Fibroblast of skin of abdomen (primary cell): ENCODE results near the gene SAMD4A.
A peak's percentile ranks its signal among the peaks of the same experiment; 100 is the strongest.

Experiments used
- DNase-seq: peaks from one replicate; pipeline ENCODE4 v3.0.0-alpha.2; 2013

Gene SAMD4A

DNA sequence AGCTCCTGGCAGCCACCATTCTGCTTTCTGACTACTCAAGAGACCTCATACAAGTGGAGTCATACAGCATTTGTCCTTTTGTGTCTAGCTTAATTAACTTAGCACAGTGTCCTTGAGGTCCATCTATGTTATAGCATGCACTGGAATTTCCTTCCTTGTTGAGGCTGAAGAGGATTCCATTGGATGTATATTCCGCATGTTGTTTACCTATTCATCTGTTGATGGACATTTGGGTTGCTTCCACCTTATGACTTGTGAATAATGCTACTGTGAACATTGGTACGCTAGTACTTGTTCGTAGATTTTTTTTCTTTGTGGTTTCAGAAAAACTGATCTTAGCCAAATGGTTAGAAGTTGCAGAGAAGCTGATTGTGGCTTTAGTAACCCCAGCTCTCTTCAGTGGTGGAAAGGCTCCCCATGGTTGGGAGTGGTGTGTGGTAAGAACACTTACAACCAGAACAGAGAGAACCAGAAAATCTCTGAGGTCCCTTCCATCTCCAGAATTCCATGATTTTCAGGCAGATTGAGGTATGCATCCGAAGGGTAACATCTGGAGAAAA is 118.4 kb downstream of the SAMD4A start:
- no peak for DNase-seq

- DNase-seq, result peak; percentile 85
Observed at GRCh38 chr14:54686219-54686870, 119.4 kb downstream of the SAMD4A start.

GRCh38 chr14:54686871-54687749 is 120.2 kb downstream of the SAMD4A start:
- no peak for DNase-seq

DNA sequence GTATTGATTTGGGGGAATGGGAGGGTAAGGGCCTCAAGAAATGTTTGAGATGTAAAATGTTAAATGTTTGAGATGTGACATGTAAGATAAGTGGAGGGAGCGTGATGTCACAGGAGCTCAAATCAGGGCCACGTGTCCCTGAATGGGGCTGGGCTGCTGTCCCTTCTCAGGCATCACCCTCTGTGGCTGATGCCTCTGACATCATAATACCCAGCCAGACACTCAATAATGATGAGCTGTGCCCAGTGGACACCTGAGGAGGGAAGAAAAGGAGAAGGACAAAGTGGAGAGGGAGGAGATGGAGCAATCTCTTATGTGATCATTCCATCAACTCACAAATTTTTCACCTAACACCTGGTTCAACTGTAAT is 120.8 kb downstream of the SAMD4A start:
- DNase-seq, result no peak

DNA sequence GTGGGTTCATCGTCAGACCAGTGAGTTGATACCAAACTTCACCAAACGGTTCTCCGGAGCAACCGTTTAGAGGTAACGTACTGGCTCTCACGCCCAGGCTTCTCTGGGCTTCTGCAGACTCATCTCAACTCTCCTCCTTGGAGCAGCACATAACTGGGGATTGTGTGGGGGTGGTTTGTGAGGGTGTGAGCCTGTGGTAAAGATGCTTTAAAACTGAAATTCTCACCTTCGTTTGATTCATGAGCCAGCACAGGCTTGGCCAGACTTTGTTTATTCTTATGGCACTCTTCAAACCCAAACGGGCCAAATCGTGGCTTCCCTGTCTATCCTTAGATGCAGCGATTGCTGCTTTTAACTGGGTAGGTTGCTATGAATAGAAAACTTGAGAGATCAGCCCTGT is 121.3 kb downstream of the SAMD4A start:
- DNase-seq, result no peak

GRCh38 chr14:54689928-54690327 is 123.0 kb downstream of the SAMD4A start:
- DNase-seq, result no peak

- no peak for DNase-seq
Observed at GRCh38 chr14:54690887-54691286, 124.0 kb downstream of the SAMD4A start.

DNA sequence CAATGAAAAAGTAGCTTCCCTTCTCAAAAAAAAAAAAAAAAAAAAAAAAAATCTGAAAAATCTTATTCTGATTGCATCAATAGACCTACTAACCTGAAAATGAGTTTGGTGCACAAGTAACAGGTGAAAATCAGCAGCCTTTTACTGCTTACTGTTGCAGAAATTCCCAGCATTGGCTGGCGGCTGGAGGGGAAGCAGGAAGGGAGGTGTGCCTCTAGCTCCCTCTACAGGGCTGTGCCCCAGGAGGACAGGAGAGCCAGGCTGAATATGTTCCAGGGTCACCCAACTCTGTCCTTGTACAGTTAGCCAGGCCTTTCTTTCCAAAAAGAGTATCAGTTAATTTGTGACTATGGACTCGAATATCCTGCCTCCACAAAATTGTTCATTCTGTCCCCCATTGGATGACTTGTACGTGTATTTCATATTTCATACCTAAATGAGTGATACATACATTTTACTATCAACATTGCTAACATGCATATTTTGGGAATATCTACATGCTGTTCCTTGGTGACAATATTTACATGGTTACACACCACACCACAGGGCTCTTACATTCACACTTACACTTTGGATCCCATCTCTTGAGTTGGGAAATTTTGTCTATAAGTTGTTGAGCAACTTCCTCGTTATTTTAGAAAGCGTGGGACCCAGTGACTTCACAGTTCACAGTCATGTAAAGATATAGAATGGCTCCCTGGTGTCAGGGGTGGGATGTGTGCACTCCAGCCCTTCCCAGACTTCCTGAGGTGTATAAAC is 124.8 kb downstream of the SAMD4A start:
- peak; percentile 62 for DNase-seq

- DNase-seq, result peak; percentile 35
Observed at GRCh38 chr14:54692284-54692772, 125.4 kb downstream of the SAMD4A start.

DNA sequence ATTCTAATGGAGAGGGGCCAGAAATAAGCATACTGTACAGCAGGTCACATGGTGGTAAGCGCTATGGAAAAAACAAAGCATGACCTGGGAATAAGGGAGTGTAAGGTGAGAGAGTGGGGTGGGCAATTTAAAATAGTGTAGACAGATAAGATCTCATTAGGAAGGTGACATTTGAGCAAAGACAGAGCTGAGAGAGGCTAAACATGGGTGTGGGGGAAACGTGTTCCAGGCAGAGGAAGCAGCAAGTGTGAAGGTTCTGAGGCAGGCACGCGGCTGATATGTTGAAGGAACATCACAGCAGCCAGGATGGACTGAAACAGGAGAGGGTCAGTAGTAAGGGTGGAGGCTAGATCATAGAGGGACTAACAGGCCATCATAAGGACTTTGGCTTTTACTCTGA is 126.8 kb downstream of the SAMD4A start:
- DNase-seq, result no peak

DNA sequence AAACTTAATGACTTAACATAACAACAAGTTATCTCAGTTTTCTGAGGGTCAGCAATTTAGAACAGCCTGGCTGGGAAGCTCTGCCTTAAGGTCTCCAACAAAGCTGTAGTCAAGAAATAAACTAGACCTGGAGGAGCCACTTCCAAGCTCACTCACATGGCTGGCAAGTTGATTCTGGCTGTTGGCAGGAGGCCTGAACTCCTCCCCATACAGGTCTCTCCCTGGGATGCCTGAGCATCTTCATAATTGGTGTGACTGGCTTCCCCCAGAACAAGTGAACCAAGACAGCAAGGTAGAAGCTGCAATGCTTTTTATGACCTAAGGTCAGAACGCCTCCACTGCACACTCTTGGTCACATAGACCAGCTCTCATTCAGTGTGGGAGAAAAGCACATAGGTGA is 128.3 kb downstream of the SAMD4A start:
- no peak for DNase-seq

GRCh38 chr14:54697001-54697400 is 130.1 kb downstream of the SAMD4A start:
- DNase-seq, result no peak

DNA sequence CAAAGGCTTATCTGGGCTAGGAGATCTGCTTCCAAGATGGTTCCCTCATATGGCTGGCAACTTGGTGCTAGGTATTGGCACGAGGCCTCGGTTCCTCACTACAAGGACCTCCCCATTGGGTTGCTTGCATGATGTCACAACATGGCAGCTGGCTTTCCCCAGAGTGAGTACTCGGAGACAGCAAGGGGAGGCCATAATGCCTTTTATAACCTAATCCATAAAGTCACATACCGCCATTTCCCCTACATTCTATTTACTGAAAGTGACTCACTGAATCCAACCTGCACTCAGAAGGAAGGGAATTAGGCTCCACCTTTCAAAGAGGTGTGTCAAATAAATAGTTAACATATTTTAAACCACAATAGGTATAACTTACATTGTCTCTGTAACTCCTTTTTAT is 130.9 kb downstream of the SAMD4A start:
- DNase-seq, result no peak

GRCh38 chr14:54698501-54698900 is 131.6 kb downstream of the SAMD4A start:
- DNase-seq, result no peak

- DNase-seq, result peak; percentile 54
Observed at GRCh38 chr14:54698966-54699530, 132.1 kb downstream of the SAMD4A start.

DNA sequence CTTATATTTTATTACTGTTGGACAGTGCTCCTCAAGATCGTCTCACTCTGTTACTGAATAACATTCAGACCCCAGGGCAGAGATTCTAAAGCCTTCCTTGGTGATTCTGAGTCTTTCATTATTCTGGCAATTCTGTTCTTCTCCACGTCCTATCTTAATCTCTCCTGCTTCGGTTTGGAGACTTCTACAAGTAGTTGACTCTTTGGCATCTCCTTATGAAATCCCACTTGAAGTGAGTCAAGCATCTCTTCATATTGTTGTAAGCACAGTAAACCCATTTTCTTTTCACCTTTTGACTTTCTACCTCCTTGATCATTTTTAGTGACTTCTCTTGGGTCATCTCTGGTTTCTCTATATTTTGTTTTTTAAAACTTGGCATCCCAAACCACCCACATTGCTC is 132.8 kb downstream of the SAMD4A start:
- DNase-seq, result no peak

GRCh38 chr14:54700717-54701116 is 133.8 kb downstream of the SAMD4A start:
- DNase-seq, result no peak

DNA sequence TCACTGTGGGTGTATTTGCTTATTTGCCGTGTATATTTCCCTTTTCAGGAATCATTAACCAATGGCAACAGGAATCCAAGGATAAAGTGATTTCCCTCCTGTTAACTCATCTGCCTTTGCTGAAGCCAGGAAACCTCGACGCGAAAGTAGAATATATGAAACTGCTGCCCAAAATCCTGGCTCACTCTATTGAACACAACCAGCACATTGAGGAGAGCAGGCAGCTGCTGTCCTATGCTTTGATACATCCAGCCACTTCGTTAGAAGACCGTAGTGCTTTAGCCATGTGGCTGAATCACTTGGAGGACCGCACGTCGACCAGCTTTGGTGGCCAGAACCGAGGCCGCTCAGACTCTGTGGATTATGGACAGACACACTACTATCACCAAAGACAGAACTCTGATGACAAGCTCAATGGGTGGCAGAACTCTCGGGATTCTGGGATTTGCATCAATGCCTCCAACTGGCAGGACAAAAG is 135.1 kb downstream of the SAMD4A start:
- DNase-seq, result no peak

GRCh38 chr14:54702492-54702891 is 135.6 kb downstream of the SAMD4A start:
- DNase-seq, result no peak

- no peak for DNase-seq
Observed at GRCh38 chr14:54703082-54703481, 136.2 kb downstream of the SAMD4A start.

DNA sequence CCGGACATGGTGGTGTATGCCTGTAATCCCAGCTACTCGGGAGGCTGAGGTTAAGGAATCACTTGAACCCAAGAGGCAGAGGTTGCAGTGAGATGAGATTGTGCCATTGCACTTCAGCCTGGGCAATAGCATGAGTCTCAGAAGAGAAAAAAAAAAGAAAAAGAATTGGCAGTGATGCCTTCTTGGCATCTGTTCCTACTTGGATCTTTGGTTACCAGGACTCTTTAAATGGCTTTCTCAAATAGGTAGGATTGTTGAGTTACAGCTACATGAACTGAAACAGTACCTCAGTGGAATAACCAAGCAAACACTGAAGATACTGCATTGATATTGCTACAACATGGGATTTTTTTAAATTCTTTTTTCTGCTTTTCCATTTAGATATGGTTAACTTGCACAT is 136.8 kb downstream of the SAMD4A start:
- DNase-seq, result no peak

DNA sequence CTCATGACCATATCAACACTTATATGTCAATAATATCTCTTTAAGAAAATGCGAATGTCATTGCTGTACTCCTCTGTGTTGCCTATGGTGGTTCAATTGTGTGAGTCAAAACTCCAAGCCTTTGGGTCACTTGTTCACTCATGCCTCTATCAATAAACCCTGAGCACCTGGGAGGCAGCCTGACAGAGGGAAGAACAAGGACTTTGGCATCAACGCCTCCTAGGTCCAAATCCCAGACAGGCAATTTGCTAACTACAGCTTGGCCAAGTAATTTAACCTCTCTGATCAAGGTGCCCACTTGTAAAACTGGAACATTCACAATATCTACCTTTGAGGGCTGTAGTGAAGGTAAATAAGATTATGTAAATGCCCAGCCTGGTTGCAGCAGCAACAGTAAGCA is 137.8 kb downstream of the SAMD4A start:
- no peak for DNase-seq
